KG1 (cell line): ENCODE measurements around the gene RPIA.
"Not testable (repeated sequence)": the region's sequence is repeated elsewhere in the genome, so short reads cannot be mapped to it uniquely, and the experiment has no call there.

ENCODE experiments used
- DNase-seq: peaks from one replicate; lab custom pipeline; 2025; lab: John Stamatoyannopoulos, UW

The RPIA gene

GRCh38 chr2:88691339-88692183 lies at the start of gene RPIA:
TSS of gene RPIA (plus strand) at chr2:88691673. CDS start at chr2:88691699, 26 bp downstream.
- DNase-seq = peak; percentile 86

DNA sequence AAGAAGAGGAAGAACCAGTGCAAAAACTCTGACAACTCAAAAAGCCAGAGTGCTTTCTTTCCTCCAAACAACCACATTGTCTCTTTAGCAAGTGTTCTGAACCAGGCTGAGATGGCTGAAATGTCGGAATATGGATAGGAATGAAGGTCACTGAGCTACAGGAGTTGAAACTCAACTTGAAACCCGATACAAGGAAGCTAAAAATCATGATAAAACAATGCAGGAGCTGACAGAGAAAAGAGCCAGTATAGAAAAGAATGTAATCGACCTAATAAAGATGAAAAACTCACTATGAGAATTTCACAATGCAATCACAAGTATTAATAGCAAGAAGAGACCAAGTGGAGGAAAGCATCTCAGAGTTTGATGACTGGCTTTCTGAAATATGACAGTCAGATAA lies 49.2 kb upstream of the RPIA start:
- no peak for DNase-seq

GRCh38 chr2:88645291-88645882 lies 46.1 kb upstream of the RPIA start:
- DNase-seq = not testable (repeated sequence)

GRCh38 chr2:88651646-88652045 lies 39.8 kb upstream of the RPIA start:
- no peak for DNase-seq

DNA sequence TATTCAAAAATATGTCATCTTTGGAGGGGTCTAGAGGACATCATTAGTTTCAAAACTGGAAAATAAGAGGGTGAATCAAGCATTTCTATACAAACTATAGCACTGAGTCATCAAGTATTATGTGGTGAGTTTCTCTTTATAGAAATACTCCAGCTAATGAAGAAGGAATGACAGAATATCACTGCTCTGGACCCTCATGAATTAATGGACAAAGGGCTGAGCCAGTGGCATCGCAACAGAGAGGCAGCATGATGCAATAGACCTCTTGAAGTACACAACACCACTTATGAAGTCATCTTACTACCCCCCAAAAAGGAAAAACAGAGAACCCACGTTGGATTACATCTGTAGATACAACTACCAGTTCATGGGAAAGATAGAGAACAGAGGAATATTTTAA lies 36.8 kb upstream of the RPIA start:
- DNase-seq = no peak

DNA sequence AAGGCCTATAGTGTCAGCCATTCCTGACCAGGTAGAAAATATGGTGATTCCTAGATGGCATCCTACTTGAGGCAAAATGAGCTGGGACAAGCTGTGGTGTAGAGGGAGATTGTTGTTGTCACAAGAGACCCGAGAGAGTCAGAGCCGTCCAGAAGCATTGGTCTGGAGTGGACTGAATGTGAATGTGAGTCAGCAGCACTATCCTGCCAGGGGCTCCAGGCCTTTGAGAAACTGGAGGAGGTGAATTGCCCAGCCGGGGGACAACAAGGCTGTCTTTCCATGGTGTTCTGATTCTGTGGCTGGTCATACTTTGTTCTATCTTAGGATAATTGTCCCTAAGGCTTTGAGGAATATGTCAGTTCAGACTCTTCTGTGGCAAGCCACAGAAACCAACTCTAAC lies 34.8 kb upstream of the RPIA start:
- DNase-seq = no peak

DNA sequence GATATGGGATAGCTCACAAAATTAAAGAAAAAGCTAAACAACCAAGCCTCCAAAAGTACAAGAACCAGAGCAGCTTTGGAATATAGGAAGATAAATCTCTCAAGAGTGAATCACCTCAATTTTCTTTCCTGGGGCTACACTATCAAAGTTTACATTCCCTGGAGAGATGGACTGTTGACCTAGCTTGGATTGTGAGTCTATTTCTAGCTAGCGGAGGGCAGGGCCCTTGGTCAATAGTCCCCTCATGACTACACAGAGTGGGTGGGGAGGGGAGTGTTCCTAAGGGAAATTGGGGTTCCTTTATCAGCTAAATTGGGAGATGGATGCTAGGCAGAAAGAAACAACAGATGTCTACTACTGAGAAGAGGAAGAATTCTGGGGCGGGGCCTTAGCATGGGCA lies 34.3 kb upstream of the RPIA start:
- no peak for DNase-seq

DNA sequence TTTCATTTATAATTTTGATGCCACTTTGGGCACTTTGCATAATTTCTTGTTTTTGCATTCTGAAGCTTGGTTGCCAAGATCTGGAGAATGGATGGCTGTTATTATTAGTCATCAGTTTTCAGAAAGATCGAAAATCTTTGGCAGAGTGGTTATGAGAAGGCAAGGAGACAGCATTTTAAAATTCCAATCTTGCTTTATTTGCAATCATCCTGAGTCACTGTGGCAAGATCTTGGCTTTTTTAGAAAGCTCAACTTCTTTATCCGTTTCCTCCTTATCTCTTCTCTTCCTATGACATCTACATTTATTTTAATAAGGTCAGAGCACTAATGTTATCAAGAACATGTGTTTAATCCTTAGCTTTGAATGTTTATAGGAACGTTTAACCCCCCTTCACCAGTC lies 33.1 kb upstream of the RPIA start:
- no peak for DNase-seq

DNA sequence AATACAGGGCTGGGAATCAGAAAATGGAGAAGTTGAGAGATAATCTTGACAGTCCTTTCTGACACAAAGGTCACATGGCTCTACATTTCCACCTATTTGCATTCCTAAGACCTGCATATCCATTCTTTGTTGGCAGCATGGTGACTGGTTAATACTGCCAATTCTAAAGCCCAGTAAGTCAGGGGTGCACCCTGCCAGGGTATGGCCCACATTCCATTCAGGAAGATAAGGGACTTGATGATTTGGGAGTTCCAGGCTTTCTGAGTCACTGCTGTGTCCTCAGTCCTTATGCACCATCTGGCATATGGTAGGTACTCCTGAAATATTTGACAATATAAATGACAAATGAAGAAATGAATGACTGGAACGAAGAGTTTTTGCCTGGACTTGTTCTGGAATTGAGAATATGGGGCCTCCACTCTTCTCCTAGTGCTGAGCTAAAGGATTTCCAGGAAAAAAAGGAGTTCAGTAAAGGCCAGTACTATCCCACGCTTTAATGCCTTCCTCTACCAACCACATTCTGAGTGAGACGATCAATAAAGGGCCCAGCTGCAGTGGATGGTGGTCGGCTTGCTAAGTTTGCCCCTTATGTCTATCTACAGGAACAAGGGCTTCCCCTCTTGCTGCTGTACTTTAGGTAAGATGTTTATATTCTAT lies 32.5 kb upstream of the RPIA start:
- DNase-seq = no peak

DNA sequence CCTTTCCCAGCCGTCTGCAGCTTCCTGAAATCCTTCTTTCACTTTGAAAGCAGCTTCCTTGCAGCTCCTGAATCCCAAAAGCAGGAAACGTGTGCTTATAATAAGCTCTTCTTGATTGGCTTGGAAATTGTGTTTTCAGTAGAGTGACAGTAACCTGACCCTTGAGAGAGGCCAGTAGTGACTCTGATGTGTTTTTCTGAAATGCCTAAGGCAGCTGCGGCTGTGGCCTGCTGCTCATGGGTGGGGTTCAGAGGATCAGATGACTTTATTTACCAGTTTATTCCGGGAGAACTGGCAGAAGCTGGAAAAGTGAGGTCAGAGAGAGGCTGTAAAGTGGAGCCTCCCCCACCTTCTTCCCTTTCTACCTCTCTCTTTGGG lies 31.9 kb upstream of the RPIA start:
- no peak for DNase-seq

- no peak for DNase-seq
Measured at GRCh38 chr2:88660622-88661021, 30.9 kb upstream of the RPIA start.

DNA sequence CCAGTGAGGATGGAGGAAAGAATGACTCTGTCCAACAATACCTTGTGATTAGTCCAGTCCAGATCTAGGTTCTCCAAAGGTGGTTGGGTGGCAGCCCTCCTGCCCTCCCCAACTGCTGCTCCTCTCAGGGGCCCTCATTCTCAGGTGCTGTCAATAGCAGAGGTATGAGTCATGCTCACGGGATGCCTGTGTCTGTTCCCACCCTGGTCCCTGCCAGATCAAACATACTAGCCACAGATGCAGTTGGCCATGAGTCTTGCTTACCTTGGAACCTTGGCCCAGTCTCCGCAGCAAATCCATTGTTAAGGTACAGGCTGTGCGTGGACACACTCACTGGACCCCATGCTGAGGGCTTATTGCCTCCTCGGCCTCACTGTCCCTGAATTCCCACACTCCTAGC lies 24.9 kb upstream of the RPIA start:
- no peak for DNase-seq

GRCh38 chr2:88667219-88667618 lies 24.3 kb upstream of the RPIA start:
- DNase-seq = no peak

DNA sequence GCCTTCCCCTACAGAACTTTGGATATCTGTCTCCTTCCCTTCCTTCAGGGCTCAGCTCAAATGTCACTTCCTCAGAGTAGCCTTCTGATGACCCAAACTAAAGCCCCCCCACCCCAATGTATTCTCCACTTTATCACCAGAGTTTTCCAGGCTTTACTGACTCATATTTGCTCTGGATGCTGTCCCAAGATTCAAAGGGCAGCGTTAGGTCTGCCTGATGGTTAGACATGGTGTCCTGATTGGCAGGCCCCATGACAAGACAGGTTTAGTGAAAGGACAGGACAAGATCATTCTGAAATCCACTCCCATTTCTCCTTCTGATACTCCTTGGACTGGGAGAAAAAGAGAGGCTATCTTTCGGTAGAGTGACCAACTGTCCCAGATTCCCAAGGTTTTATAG lies 22.6 kb upstream of the RPIA start:
- no peak for DNase-seq

DNA sequence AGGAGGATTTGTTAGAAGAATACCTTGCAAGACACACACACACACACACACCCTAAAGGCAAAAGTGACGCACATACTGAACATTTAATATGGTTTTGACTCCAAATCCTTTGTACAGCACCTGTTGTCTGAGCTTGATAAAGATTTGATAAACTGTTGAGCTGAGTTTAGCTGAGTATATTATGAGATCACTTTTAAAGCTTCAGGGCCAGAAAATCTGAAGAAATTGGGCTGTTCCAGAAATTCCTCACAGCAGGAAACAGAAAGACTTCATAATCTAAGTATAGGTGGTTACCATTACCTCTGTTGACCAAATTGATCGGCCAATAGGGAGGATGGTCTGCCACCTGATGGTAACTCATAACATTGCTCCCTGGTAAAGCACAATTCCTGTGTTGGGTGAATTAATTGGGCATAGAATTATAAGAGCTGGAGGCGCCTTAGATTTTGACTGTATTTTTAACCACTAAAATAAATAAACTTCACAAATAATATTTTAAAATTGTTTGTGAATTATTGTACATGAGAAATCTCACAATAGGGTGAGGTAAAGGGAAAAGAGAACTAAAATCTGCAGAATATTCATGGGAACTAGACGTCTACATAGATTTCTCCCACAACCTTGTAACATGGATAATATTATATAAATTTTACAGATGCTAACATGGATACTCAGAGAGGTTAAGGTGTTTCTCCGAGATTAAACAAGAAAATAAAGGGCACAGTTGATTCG lies 21.8 kb upstream of the RPIA start:
- no peak for DNase-seq

DNA sequence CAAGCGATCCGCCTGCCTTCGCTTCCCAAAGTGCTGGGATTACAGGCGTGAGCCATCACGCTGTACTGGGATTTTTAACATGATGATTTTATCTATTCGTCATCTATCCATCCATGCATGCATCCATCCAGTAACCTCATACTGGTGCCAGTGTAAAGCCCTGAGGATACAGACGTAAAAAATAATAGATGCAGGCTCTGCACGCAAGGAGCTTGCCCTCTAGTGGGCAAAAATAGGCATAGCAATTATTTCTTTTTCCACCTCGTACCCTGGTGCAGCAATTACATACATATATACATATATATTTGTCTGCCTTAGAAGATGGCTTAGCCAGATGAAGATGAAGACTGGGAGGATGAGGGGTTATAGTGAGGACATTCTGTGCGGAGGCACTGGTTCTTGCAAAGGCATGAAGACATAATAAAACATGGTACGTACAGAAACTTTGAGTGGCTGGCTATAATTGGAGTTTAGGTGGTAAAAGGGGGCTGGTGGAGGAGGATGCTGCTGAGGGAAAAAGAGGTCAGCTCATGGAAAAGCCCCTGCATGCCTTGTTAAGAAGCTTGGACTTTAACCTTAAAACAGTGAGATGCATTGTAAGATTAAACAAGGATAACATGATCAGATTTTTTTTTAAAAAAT lies 19.6 kb upstream of the RPIA start:
- peak; percentile 9 for DNase-seq

- no peak for DNase-seq
Measured at GRCh38 chr2:88673363-88673762, 18.1 kb upstream of the RPIA start.

- DNase-seq = no peak
Measured at GRCh38 chr2:88680266-88680902, 11.1 kb upstream of the RPIA start.

DNA sequence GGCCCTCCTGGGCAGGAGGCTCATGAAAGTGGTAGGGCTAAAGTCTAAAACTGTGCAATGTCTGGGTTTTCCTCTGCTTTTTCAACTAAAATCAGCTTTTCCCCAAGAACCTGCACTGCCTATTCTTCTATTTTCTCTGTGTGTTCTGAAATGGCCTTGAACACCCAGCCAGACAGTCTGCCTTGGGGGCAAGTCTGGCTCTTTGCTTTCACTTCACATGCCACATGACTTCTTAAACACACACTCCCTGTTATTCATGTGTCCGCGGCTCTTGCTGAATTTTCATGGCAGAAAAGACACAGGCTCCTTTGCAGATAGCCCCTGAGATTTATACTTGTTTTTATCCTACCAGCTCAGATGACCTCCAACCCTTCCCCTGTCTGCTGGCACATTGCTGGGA lies 10.6 kb upstream of the RPIA start:
- no peak for DNase-seq

- DNase-seq = no peak
Measured at GRCh38 chr2:88683160-88684021, 8.1 kb upstream of the RPIA start.

DNA sequence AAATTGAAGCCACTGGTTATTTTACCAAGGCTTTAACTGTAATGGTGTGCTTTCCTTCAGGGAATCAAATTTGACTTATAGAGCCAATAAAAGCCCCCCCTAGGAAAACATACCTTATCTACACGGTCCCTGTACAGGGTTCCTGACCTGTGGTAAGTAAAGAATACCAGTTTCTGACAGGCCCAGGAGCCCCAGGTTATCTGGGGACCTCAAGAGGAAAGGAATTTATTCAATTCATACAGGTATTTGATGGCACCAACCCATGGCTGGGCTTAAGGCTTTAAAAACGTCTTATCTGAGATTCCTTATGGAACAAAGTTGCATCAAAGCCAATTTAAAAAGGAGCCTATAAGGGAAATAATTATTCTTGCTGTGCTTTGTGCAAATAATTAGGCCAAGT lies 7.0 kb upstream of the RPIA start:
- DNase-seq = no peak
